ENCODE results near the gene CRIM1. TPM values are rescaled to one million over a fixed set of nuclear protein-coding genes. Genes with fewer than 3 reads are reported as not detected.

Gene CRIM1
- total RNA-seq, 1 experiment from 2014 or later, result 24.1 TPM

GRCh38 chr2:36368438-36368837 lies 12.9 kb downstream of the CRIM1 start (continued):
- TF ChIP-seq HMGA2 (CRISPR knock-in tag; IDR thresholded peaks at IDR 0.05) (no peak), ELF4 (CRISPR knock-in tag; IDR thresholded peaks at IDR 0.05; ENCODE audit: low read depth) (no peak), ZNF232 (CRISPR knock-in tag; IDR thresholded peaks at IDR 0.05) (no peak), AFF4 (CRISPR knock-in tag; IDR thresholded peaks at IDR 0.05; ENCODE audit: borderline replicate concordance) (no peak), TEAD4 (CRISPR knock-in tag; IDR thresholded peaks at IDR 0.05) (no peak)

GRCh38 chr2:36369163-36369562 lies 13.6 kb downstream of the CRIM1 start:
- no peak for DNase-seq (ENCODE audit: low spot score)
- ChIA-PET POLR2A (interaction anchor here (1.0 to 1.1 kb wide), 2 partner anchors 8 to 14 kb away, joined by 3 read pairs; partner anchors contain the start of gene CRIM1), CTCF (interaction anchor here (3.4 kb wide), 1 partner anchor 92 kb away, joined by 23 read pairs; no protein-coding TSS in a partner anchor)
- Mint-ChIP-seq H3K4me1 (peaks cover 98% of the 10 kb centered on the region), H3K4me3 (no peak overlapping the region; the same call in 1 of the 2 replicates), H3K9me3 (no peaks in the 10 kb centered on the region), H3K27me3 (ENCODE audit: low read depth) (no peaks in the 10 kb centered on the region), H3K36me3 (no peaks in the 10 kb centered on the region), H3K27ac (peak overlapping the region; percentile 34)
- TF ChIP-seq ARID4B (CRISPR knock-in tag; IDR thresholded peaks at IDR 0.05; ENCODE audit: borderline replicate concordance) (no peak), TP53 (CRISPR knock-in tag; IDR thresholded peaks at IDR 0.05) (no peak), CREM (CRISPR knock-in tag; IDR thresholded peaks at IDR 0.05) (no peak), KAT7 (CRISPR knock-in tag; IDR thresholded peaks at IDR 0.05; ENCODE audit: borderline replicate concordance) (no peak), SOX15 (CRISPR knock-in tag; IDR thresholded peaks at IDR 0.05) (no peak), MAX (CRISPR knock-in tag; IDR thresholded peaks at IDR 0.05) (no peak), JUN (CRISPR knock-in tag; IDR thresholded peaks at IDR 0.05) (no peak), CBFB (CRISPR knock-in tag; IDR thresholded peaks at IDR 0.05; ENCODE audit: low read depth) (no peak), RORB (CRISPR knock-in tag; IDR thresholded peaks at IDR 0.05) (no peak)
- no peak for ATAC-seq

GRCh38 chr2:36369716-36370115 lies 14.1 kb downstream of the CRIM1 start:
- Mint-ChIP-seq H3K9me3 (no peaks in the 10 kb centered on the region), H3K27ac (peak overlapping the region; percentile 34; the same call in 1 of the 2 replicates), H3K36me3 (no peaks in the 10 kb centered on the region), H3K4me3 (no peak overlapping the region), H3K27me3 (ENCODE audit: low read depth) (no peaks in the 10 kb centered on the region), H3K4me1 (peaks cover 100% of the 10 kb centered on the region)
- CTCF ChIA-PET, result interaction anchor here (3.4 kb wide), 1 partner anchor 91 kb away, joined by 23 read pairs; no protein-coding TSS in a partner anchor
- DNase-seq (ENCODE audit: low spot score) (no peak), ATAC-seq (no peak)
- POLR2A ChIA-PET, result interaction anchor here (0.6 to 1.1 kb wide), 2 partner anchors 15 to 32 kb away, joined by 3 read pairs; partner anchors contain the start of gene CRIM1
- TF ChIP-seq ATF6 (CRISPR knock-in tag; IDR thresholded peaks at IDR 0.05) (no peak), USF1 (CRISPR knock-in tag; IDR thresholded peaks at IDR 0.05) (no peak), NR2C2 (CRISPR knock-in tag; IDR thresholded peaks at IDR 0.05) (no peak), MLX (CRISPR knock-in tag; IDR thresholded peaks at IDR 0.05) (no peak), TCF7 (CRISPR knock-in tag; IDR thresholded peaks at IDR 0.05; ENCODE audit: low read depth) (no peak), NFE2L1 (CRISPR knock-in tag; IDR thresholded peaks at IDR 0.05) (no peak), SOX15 (CRISPR knock-in tag; IDR thresholded peaks at IDR 0.05) (no peak), USF2 (CRISPR knock-in tag; IDR thresholded peaks at IDR 0.05) (no peak), MYBL2 (CRISPR knock-in tag; IDR thresholded peaks at IDR 0.05) (no peak)
